Raji (cell line): ENCODE results near the gene C4orf33.

Source experiments
- POLR2A ChIP-seq: IDR thresholded peaks from 2 replicates; pipeline ENCODE4 v1.6.1; 2011; ENCODE audit warnings: low read depth, low read length, control low read depth; ENCODE audit not compliant: insufficient read depth

Gene C4orf33

GRCh38 chr4:129163427-129163826 is 67.5 kb downstream of the C4orf33 start:
- TF ChIP-seq POLR2A = no peak

GRCh38 chr4:129164243-129164642 is 68.3 kb downstream of the C4orf33 start:
- TF ChIP-seq POLR2A = no peak
